ENCODE measurements around the gene FAM163A.

Gene FAM163A

DNA sequence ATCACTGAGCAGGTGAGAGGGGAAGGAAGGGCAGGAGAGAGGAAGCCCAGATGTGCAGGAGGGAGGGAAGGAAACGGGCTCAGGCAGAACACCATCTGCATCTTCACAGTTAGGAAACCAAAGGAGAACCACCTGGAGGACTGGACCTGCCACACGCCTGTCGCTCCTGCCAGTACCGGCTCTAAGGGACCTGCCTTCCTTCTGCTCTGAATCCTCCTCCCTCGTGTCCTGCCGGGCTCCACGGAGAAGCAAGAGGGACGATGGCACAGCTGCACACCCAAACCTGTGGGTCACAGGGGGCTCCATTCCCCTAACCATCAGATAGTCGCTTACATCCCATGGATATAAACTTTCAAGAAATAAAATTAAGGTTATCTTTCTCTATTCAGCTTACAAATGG, 78.4 kb downstream of the FAM163A start:
- no peak overlapping the region for H3K27ac ChIP-seq (replicated peaks)
- no peak for DNase-seq (ENCODE audit: low read depth in 1 of 2, low spot score in 1 of 2)
- no peak overlapping the region for H3K4me3 ChIP-seq (replicated peaks; ENCODE audit: insufficient read depth, low read length)
- TF ChIP-seq SPI1 (IDR thresholded peaks at IDR 0.05; ENCODE audit: borderline replicate concordance, low read depth) = no peak
- TF ChIP-seq, protein P1, sequence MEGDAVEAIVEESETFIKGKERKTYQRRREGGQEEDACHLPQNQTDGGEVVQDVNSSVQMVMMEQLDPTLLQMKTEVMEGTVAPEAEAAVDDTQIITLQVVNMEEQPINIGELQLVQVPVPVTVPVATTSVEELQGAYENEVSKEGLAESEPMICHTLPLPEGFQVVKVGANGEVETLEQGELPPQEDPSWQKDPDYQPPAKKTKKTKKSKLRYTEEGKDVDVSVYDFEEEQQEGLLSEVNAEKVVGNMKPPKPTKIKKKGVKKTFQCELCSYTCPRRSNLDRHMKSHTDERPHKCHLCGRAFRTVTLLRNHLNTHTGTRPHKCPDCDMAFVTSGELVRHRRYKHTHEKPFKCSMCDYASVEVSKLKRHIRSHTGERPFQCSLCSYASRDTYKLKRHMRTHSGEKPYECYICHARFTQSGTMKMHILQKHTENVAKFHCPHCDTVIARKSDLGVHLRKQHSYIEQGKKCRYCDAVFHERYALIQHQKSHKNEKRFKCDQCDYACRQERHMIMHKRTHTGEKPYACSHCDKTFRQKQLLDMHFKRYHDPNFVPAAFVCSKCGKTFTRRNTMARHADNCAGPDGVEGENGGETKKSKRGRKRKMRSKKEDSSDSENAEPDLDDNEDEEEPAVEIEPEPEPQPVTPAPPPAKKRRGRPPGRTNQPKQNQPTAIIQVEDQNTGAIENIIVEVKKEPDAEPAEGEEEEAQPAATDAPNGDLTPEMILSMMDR (IDR thresholded peaks at IDR 0.05; ENCODE audit: insufficient read depth, low read length) = no peak
- no peak for TF ChIP-seq POLR2AphosphoS5 (IDR thresholded peaks at IDR 0.05; ENCODE audit: low read depth)
- TF ChIP-seq, protein P2, sequence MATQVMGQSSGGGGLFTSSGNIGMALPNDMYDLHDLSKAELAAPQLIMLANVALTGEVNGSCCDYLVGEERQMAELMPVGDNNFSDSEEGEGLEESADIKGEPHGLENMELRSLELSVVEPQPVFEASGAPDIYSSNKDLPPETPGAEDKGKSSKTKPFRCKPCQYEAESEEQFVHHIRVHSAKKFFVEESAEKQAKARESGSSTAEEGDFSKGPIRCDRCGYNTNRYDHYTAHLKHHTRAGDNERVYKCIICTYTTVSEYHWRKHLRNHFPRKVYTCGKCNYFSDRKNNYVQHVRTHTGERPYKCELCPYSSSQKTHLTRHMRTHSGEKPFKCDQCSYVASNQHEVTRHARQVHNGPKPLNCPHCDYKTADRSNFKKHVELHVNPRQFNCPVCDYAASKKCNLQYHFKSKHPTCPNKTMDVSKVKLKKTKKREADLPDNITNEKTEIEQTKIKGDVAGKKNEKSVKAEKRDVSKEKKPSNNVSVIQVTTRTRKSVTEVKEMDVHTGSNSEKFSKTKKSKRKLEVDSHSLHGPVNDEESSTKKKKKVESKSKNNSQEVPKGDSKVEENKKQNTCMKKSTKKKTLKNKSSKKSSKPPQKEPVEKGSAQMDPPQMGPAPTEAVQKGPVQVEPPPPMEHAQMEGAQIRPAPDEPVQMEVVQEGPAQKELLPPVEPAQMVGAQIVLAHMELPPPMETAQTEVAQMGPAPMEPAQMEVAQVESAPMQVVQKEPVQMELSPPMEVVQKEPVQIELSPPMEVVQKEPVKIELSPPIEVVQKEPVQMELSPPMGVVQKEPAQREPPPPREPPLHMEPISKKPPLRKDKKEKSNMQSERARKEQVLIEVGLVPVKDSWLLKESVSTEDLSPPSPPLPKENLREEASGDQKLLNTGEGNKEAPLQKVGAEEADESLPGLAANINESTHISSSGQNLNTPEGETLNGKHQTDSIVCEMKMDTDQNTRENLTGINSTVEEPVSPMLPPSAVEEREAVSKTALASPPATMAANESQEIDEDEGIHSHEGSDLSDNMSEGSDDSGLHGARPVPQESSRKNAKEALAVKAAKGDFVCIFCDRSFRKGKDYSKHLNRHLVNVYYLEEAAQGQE (IDR thresholded peaks at IDR 0.05; ENCODE audit: insufficient replicate concordance, low read depth) = no peak
- TF ChIP-seq GABPA (IDR thresholded peaks at IDR 0.05; ENCODE audit: low read depth) = no peak
- H3K27me3 ChIP-seq (ENCODE audit: insufficient read depth, poor library complexity, severe bottlenecking) = no peaks in the 10 kb centered on the region

DNA sequence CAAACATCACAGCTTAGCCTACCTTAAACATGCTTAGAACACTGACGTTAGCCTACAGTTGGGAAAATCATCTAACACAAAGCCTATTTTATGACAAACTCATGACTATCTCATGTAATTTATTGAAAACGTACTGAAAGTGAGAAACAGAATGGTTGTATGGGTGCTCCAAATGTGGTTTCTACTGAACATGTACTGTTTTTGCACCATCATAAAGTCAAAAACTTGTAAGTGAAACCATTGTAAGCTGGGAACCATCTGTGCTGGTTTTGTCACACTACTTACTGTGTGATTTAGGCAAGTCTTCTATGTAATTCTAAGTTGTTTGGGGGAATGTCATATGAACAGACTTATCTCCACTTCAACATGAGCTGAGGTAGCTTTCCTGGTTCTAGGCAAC, 79.0 kb downstream of the FAM163A start:
- Histone ChIP-seq H3K27ac (replicated peaks) (no peak overlapping the region), H3K27me3 (ENCODE audit: insufficient read depth, poor library complexity, severe bottlenecking) (no peaks in the 10 kb centered on the region), H3K4me3 (replicated peaks; ENCODE audit: insufficient read depth, low read length) (no peak overlapping the region)
- no peak for TF ChIP-seq POLR2AphosphoS5 (IDR thresholded peaks at IDR 0.05; ENCODE audit: low read depth)
- no peak for TF ChIP-seq SPI1 (IDR thresholded peaks at IDR 0.05; ENCODE audit: borderline replicate concordance, low read depth)
- TF ChIP-seq, protein P1 (IDR thresholded peaks at IDR 0.05; ENCODE audit: insufficient read depth, low read length) = no peak
- no peak for TF ChIP-seq GABPA (IDR thresholded peaks at IDR 0.05; ENCODE audit: low read depth)
- TF ChIP-seq, protein P2 (IDR thresholded peaks at IDR 0.05; ENCODE audit: insufficient replicate concordance, low read depth) = no peak
- no peak for DNase-seq (ENCODE audit: low read depth in 1 of 2, low spot score in 1 of 2)

DNA sequence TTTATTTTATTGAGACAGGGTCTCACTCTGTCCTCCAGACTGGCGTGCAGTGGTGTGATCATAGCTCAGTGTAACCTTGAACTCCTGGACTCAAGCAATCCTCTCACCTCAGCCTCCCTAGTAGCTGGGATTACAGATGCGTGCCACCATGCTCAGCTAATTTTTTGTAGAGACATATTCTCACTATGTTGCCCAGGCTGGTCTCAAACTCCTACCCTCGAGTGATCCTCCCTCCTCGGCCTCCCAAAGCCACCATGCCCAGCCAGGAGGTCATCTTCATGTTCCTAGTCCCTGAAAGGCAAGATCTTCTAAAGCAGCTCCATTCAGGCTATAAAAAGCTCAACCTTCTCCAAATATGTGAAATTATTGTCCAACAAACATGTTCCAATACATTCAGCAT, 80.6 kb downstream of the FAM163A start:
- no peaks in the 10 kb centered on the region for H3K27me3 ChIP-seq (ENCODE audit: insufficient read depth, poor library complexity, severe bottlenecking)

More for the DNA sequence above, 80.6 kb downstream of the FAM163A start:
- no peak overlapping the region for H3K4me3 ChIP-seq (replicated peaks; ENCODE audit: insufficient read depth, low read length)
- TF ChIP-seq SPI1 (IDR thresholded peaks at IDR 0.05; ENCODE audit: borderline replicate concordance, low read depth) (no peak), GABPA (IDR thresholded peaks at IDR 0.05; ENCODE audit: low read depth) (no peak), POLR2AphosphoS5 (IDR thresholded peaks at IDR 0.05; ENCODE audit: low read depth) (no peak)
- TF ChIP-seq, protein P2 (IDR thresholded peaks at IDR 0.05; ENCODE audit: insufficient replicate concordance, low read depth) = no peak
- TF ChIP-seq, protein P1 (IDR thresholded peaks at IDR 0.05; ENCODE audit: insufficient read depth, low read length) = no peak
- no peak overlapping the region for H3K27ac ChIP-seq (replicated peaks)
- no peak for DNase-seq (ENCODE audit: low read depth in 1 of 2, low spot score in 1 of 2)
